ENCODE data around the gene MRPL28.

DNA sequence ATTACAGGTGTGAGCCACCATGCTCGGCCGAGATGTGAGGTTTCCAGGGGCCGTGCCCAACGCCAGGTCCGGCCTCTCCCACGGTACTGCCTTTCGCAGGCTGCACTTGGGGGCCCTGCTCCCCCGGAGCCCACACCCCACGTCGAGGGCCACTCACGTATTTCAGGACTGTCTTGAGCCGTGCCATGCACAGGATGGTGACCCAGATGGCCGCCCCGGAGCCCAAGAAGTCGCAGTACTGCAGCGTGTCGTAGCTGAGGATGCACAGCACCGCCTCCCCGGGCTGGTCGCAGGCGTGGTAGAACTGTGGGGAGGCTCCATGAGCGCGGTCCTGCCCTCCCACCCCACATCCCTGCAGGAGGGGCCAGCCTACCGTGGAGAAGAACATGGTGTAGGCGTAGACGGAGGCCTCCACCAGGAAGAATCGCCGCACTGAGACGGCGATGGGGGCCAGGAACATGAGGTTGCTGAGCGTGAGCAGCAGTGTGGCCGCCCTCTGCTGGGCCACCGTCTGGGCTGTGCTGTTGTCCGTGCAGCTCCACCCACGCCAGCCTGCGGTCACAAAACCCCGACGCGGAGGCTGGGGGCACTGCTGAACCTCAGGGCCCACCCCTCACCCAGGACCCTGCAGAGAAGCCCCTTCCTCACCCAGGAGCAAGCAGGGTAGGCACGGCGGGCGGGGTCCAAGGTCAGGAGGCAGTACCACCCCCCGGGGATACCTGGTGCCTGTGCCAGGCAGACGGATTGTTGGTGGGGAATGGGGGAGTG is 3.7 kb upstream of the MRPL28 start:
- TF ChIP-seq POLR2A (IDR thresholded peaks at IDR 0.05) (no peak), POLR2AphosphoS5 (IDR thresholded peaks at IDR 0.05) (no peak), EP300 (IDR thresholded peaks at IDR 0.05) (no peak)
- TF ChIP-seq, protein P1, sequence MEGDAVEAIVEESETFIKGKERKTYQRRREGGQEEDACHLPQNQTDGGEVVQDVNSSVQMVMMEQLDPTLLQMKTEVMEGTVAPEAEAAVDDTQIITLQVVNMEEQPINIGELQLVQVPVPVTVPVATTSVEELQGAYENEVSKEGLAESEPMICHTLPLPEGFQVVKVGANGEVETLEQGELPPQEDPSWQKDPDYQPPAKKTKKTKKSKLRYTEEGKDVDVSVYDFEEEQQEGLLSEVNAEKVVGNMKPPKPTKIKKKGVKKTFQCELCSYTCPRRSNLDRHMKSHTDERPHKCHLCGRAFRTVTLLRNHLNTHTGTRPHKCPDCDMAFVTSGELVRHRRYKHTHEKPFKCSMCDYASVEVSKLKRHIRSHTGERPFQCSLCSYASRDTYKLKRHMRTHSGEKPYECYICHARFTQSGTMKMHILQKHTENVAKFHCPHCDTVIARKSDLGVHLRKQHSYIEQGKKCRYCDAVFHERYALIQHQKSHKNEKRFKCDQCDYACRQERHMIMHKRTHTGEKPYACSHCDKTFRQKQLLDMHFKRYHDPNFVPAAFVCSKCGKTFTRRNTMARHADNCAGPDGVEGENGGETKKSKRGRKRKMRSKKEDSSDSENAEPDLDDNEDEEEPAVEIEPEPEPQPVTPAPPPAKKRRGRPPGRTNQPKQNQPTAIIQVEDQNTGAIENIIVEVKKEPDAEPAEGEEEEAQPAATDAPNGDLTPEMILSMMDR (IDR thresholded peaks at IDR 0.05) = no peak

All from gastroesophageal sphincter (tissue), 3 donors.